Lower leg skin (tissue), 4 donors: ENCODE measurements around the gene DGLUCY. TPM values are rescaled to one million over a fixed set of nuclear protein-coding genes. Genes with fewer than 3 reads are reported as not detected.
"Not testable (repeated sequence)": the region's sequence is repeated elsewhere in the genome, so short reads cannot be mapped to it uniquely, and the experiment has no call there.

Experiments
- DNase-seq, 2 donors: peaks; one replicate each; pipeline ENCODE4 v3.0.0-alpha.2; 2019; ENCODE audit warnings: low spot score in 2 of 2
- H3K4me3 ChIP-seq: fragments of 200-600 bp; sonication (generic); 2 replicates; pipeline ENCODE4 v1.5.1; 2017; ENCODE audit warnings: mild to moderate bottlenecking, low read depth; ENCODE audit not compliant: poor library complexity, severe bottlenecking
- CTCF ChIP-seq, 3 donors: fragments of 450-650 bp; IDR thresholded peaks; one replicate each; pipeline ENCODE4 v1.5.1; 2016; ENCODE audit warnings: antibody characterized with exemption in 3 of 3, mild to moderate bottlenecking in 3 of 3, moderate library complexity in 2 of 3
- POLR2A ChIP-seq, 2 donors: fragments of 450-650 bp; IDR thresholded peaks; one replicate each; pipeline ENCODE4 v1.6.1; 2016 to 2017; ENCODE audit warnings: antibody characterized with exemption in 2 of 2, mild to moderate bottlenecking in 1 of 2, moderate library complexity in 1 of 2
- WGBS, 2 donors: methylation state at CpG; one replicate each; pipeline ENCODE4 v1.1.5; 2018; 5-methylcytosine and 5-hydroxymethylcytosine counted together
- intact Hi-C: fragments of 100-400 bp; cut with DNase I; formaldehyde crosslinking; loops from one replicate; pipeline ENCODE4 v1.15.0; 2023; ENCODE audit warnings: low total_unique reads
- total RNA-seq, 4 donors: library from RNA; depleted of rRNA; stranded (reverse); fragments of >200 nt; gene quantifications; one replicate each; pipeline ENCODE4 v1.1.0, GENCODE V29; 2016

Gene DGLUCY
- total RNA-seq, 4 donors from 2014 or later: 27.8 to 65.0 (median 61.3) TPM

GRCh38 chr14:91265404-91265803 lies 151.5 kb downstream of the DGLUCY start:
- no peak for DNase-seq
- intact Hi-C loops: no loop called here
- 60 to 65% methylated on average over 7 of the region's 7 CpGs for WGBS, 2 donors
- no peak overlapping the region for H3K4me3 ChIP-seq
- no peak for TF ChIP-seq CTCF (IDR thresholded peaks at IDR 0.05)
- TF ChIP-seq POLR2A (IDR thresholded peaks at IDR 0.05): no peak

GRCh38 chr14:91266276-91266675 lies 152.4 kb downstream of the DGLUCY start:
- DNase-seq, H3K4me3 ChIP-seq, intact Hi-C loops: not testable (repeated sequence)
- WGBS, 2 donors: 93 to 95% methylated on average over 15 of the region's 15 CpGs

GRCh38 chr14:91267965-91268437 lies 154.1 kb downstream of the DGLUCY start:
- no peak for DNase-seq

GRCh38 chr14:91269076-91269991 lies 155.5 kb downstream of the DGLUCY start:
- 30 to 32% methylated on average over 24 of the region's 24 CpGs for WGBS, 2 donors
- DNase-seq: no peak
- TF ChIP-seq POLR2A (IDR thresholded peaks at IDR 0.05) (no peak), CTCF (IDR thresholded peaks at IDR 0.05) (no peak)
- no peak overlapping the region for H3K4me3 ChIP-seq
- intact Hi-C loops: no loop called here

More at GRCh38 chr14:91267965-91268437, 154.1 kb downstream of the DGLUCY start:
- intact Hi-C loops: no loop called here
- WGBS, 2 donors: 94% methylated on average over 7 of the region's 7 CpGs
- no peak overlapping the region for H3K4me3 ChIP-seq
- TF ChIP-seq CTCF (IDR thresholded peaks at IDR 0.05) (no peak), POLR2A (IDR thresholded peaks at IDR 0.05) (no peak)

GRCh38 chr14:91270188-91270587 lies 156.3 kb downstream of the DGLUCY start:
- no peak for TF ChIP-seq POLR2A (IDR thresholded peaks at IDR 0.05)
- no peak for TF ChIP-seq CTCF (IDR thresholded peaks at IDR 0.05)
- DNase-seq: no peak
- no peak overlapping the region for H3K4me3 ChIP-seq
- 96 to 97% methylated on average over 6 of the region's 6 CpGs for WGBS, 2 donors
- intact Hi-C loops: no loop called here

- DNase-seq: no peak
- intact Hi-C loops: no loop called here
- H3K4me3 ChIP-seq: no peak overlapping the region
- WGBS, 2 donors: 57 to 61% methylated on average over 5 of the region's 8 CpGs
- TF ChIP-seq CTCF (IDR thresholded peaks at IDR 0.05) (no peak), POLR2A (IDR thresholded peaks at IDR 0.05) (no peak)
Observed at GRCh38 chr14:91270619-91271018, 156.7 kb downstream of the DGLUCY start.
